ENCODE data around the gene EFNA4.

EFNA4 gene

DNA sequence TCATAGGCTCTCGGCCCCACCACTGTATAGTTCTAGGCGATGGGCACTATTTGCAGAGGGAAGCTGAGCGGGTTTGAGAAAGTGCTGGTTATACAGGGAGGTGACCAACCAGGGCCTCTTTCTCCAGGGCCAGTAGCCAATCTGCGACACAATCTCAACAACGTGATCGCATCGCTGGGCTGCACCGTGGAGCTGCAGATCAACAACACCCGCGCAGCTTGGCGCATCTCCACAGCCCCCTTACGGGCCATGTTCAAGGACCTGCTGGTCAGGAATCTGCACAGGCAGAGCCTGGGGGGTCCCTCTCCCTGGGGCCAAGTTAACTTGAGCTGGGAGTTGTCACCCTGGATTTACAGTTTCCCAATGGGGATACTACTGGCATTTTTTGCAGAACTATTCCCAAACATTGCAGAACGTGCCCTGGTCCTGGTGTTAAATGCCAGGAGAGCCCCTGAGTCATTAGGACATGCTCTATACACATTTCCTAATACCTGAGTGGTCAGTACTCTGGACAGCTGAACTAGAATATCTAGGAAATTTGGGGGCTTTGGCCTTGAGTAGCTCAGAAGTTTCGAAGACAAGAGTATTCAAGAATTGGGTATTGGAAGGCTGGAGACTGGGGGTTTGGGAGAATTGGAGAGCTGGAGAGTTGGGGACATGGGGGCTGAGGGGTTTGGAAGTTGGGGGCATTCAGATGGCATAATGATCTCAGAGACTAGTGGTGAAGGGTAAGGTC lies 23.0 kb upstream of the EFNA4 start:
- no peak for DNase-seq (ENCODE audit: low read depth)
- TF ChIP-seq, protein P1, sequence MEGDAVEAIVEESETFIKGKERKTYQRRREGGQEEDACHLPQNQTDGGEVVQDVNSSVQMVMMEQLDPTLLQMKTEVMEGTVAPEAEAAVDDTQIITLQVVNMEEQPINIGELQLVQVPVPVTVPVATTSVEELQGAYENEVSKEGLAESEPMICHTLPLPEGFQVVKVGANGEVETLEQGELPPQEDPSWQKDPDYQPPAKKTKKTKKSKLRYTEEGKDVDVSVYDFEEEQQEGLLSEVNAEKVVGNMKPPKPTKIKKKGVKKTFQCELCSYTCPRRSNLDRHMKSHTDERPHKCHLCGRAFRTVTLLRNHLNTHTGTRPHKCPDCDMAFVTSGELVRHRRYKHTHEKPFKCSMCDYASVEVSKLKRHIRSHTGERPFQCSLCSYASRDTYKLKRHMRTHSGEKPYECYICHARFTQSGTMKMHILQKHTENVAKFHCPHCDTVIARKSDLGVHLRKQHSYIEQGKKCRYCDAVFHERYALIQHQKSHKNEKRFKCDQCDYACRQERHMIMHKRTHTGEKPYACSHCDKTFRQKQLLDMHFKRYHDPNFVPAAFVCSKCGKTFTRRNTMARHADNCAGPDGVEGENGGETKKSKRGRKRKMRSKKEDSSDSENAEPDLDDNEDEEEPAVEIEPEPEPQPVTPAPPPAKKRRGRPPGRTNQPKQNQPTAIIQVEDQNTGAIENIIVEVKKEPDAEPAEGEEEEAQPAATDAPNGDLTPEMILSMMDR (conservative IDR thresholded peaks at IDR 0.05; ENCODE audit: low read depth, low read length): no peak
- no peak overlapping the region for H3K4me3 ChIP-seq (ENCODE audit: low read length)

DNA sequence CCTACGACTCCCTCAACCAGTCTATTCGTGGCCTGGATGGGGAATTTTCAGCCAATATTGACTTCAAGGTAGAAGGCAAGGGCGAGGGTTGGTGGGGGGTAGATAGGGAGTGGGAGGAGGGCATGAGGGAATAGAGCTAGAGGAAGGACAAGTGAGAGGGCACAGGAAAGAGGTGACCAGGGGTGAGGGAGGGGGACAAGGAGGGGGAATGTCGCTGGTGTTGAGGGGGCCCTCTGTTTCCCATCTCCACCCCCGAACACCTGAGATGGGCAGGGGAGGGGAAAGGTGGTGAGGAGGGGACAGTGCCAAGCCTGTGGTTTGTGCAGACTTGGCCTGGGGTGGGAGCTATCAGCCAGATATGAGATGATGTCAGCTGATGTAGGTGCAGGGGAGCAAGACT lies 20.8 kb upstream of the EFNA4 start:
- TF ChIP-seq, protein P1 (conservative IDR thresholded peaks at IDR 0.05; ENCODE audit: low read depth, low read length): no peak

DNA sequence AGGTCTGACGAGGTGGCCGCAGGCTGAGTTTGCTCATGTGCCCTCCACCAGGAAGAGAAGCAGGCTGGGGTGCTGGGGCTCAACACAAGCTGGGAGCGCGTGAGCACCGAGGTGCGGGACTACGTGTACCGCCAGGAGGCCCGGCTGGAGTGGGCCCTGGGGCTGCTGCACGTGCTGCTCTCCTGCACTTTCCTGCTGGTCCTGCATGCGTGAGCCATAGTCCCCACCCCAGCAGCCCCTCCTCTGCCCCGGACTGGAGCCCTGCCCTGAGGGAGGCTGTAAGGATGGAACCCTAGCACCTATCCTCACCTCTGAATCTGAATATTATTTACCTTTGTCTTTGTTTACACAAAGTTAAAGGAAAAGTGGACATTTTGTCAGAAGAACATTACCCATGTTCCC lies 20.2 kb upstream of the EFNA4 start:
- DNase-seq (ENCODE audit: low read depth): no peak
- TF ChIP-seq, protein P1 (conservative IDR thresholded peaks at IDR 0.05; ENCODE audit: low read depth, low read length): no peak
- H3K4me3 ChIP-seq (ENCODE audit: low read length): no peak overlapping the region

More for the DNA sequence above, 20.8 kb upstream of the EFNA4 start:
- no peak for DNase-seq (ENCODE audit: low read depth)
- H3K4me3 ChIP-seq (ENCODE audit: low read length): no peak overlapping the region

DNA sequence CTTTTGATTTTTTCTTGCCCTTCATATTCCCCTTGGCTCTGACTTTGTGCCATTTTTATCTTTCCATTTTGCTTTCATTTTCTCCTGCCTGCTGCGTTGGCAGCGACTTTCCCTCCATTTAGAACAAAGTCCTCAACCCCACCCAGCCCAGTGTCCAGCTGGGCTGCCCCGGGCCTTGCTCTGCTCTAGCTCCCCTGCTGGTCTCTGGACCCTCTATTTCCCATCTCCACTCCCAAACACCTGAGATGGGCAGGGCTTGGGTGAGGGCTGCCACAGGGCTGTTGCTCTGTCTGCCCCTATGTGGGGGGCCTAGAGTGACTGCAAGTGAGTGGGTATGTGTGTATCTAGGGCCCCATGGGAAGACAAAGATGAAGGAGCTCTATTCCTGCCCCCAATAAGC lies 19.7 kb upstream of the EFNA4 start:
- no peak for DNase-seq (ENCODE audit: low read depth)
- no peak overlapping the region for H3K4me3 ChIP-seq (ENCODE audit: low read length)
- TF ChIP-seq, protein P1 (conservative IDR thresholded peaks at IDR 0.05; ENCODE audit: low read depth, low read length): no peak

DNA sequence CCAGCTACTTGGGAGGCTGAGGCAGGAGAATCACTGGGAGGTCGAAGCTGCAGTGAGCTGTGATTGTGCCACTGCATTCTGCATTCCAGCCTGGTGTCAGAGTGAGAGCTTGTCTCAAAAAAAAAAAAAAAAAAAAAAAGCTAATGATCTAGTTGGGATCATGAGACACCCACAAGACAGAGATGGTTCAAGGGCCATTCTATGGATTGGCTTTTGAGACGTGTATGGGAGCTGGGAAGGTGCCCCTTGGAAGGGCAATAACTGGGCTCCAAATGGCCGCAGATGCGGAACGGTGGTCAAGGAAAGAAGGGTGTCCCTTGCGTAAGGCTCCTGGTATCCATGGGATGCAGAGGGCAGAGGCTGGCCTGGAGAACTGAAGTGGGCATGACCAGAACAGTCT lies 19.2 kb upstream of the EFNA4 start:
- TF ChIP-seq, protein P1 (conservative IDR thresholded peaks at IDR 0.05; ENCODE audit: low read depth, low read length): no peak
- DNase-seq (ENCODE audit: low read depth): no peak
- H3K4me3 ChIP-seq (ENCODE audit: low read length): no peak overlapping the region

DNA sequence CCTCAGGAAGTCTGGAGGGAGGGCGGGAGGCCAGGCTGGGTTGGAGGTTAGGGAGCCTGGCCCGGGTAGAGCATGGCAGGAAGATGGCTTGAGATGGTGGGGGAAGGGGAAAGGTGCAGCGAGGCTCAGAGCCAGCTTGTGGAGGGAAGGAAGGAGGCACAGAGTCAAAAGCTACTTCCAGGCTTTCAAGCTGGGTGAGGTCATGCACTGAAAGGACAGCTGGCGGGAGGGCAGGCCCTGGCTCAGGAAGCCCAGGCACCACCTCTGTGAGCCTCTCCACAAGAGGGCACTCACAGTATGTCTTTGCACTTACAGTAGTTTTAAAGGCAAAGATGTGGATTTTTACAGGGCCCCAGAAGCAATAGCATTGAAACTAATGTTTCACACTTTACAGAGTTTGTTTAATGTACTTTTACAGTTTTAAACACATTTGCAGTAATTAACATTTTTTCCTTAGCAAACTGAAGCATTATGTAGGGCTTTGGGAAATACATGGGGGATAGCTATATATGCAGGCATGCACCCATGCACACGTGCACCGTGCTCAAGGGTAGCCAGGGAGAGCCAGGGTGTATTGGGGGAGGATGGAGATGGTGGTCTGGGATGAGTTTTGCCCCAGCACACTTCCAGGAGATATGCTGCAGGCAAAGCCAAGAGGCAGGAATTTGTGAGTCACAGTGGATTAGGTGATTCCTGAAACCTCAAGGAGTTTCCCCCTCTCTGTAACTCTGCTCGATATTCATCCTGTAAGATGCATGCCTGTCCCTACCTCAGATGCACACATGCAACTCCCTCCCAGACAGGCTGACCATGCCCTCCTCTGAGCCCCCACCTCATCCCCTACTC lies 18.5 kb upstream of the EFNA4 start:
- TF ChIP-seq, protein P1 (conservative IDR thresholded peaks at IDR 0.05; ENCODE audit: low read depth, low read length): peak; percentile 77
- no peak for DNase-seq (ENCODE audit: low read depth)

More for the DNA sequence above, 18.5 kb upstream of the EFNA4 start:
- H3K4me3 ChIP-seq (ENCODE audit: low read length): no peak overlapping the region
